Right lobe of liver (tissue), 4 donors: ENCODE data around the gene DCTN2.

Experiments used
- CTCF ChIP-seq, 4 donors: fragments of 200-600 bp in 3 of 4; fragments of 450-650 bp in 1 of 4; IDR thresholded peaks; one replicate each; pipeline versions ENCODE4 v1.5.1 to v1.8.0; 2016 to 2022; ENCODE audit warnings: antibody characterized with exemption in 4 of 4, mild to moderate bottlenecking in 2 of 4
- POLR2A ChIP-seq: fragments of 450-650 bp; IDR thresholded peaks from one replicate; pipeline ENCODE4 v1.6.1; 2017; ENCODE audit warnings: antibody characterized with exemption, mild to moderate bottlenecking
- donor health status: DM: no; HTN: no; CAD: no.
- donor health status: DM: no; HTN: no; CAD: no.
- donor health status: DM: no; HTN: yes; CAD: no.

DNA sequence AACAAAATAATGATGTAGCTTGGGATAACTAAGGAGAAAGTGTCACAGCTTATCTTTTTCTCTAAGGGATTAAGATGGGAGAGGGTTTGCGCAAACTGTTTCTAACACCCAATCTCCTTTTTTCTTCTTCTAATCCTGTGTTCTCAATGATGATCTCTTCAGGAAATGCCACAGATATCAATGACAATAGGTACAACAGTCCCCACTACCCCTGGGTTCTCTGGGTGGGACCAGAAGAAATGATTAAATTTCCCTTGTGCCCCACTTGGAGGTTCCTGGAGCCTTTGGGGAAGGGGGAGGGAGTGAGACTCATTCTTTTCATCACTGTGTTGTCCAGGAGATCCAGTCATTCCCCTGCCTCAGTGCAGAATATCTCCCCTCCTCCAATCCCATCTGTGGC lies 35.4 kb upstream of the DCTN2 start:
- no peak for TF ChIP-seq CTCF (IDR thresholded peaks at IDR 0.05)
- no peak for TF ChIP-seq POLR2A
